ENCODE data around the gene PRSS48.
"Not testable (repeated sequence)": the region's sequence is repeated elsewhere in the genome, so short reads cannot be mapped to it uniquely, and the experiment has no call there.

PRSS48 gene

GRCh38 chr4:151231915-151232595 lies 44.9 kb upstream of the PRSS48 start:
- no peaks in the 10 kb centered on the region for H3K9me3 Mint-ChIP-seq
- no peaks in the 10 kb centered on the region for H3K27me3 Mint-ChIP-seq (ENCODE audit: low read depth)
- no peak overlapping the region for H3K4me3 Mint-ChIP-seq
- TF ChIP-seq CTCF (IDR thresholded peaks at IDR 0.05; ENCODE audit: unreplicated experiment in 3 of 3): no peak
- H3K4me1 Mint-ChIP-seq: peaks cover 25% of the 10 kb centered on the region
- H3K27ac Mint-ChIP-seq: peak overlapping the region in 2 of 3 experiments; percentile 18 to 83
- peaks cover 8% of the 10 kb centered on the region for H3K36me3 Mint-ChIP-seq (ENCODE audit: low read depth)

GRCh38 chr4:151233600-151233999 lies 43.4 kb upstream of the PRSS48 start:
- Mint-ChIP-seq H3K27me3 (ENCODE audit: low read depth) (no peaks in the 10 kb centered on the region), H3K27ac (peak overlapping the region in 1 of 3 experiments; percentile 65), H3K36me3 (ENCODE audit: low read depth) (peaks cover 8% of the 10 kb centered on the region), H3K9me3 (no peaks in the 10 kb centered on the region), H3K4me3 (no peak overlapping the region), H3K4me1 (peaks cover 14% of the 10 kb centered on the region)
- no peak for TF ChIP-seq CTCF (IDR thresholded peaks at IDR 0.05; ENCODE audit: unreplicated experiment in 3 of 3)

- peaks cover 15% of the 10 kb centered on the region for H3K4me1 Mint-ChIP-seq
- not testable (repeated sequence) for H3K27me3 Mint-ChIP-seq (ENCODE audit: low read depth); H3K9me3 Mint-ChIP-seq; H3K27ac Mint-ChIP-seq; H3K36me3 Mint-ChIP-seq (ENCODE audit: low read depth); H3K4me3 Mint-ChIP-seq
Observed at GRCh38 chr4:151235373-151235772, 41.6 kb upstream of the PRSS48 start.

- Mint-ChIP-seq H3K27me3 (ENCODE audit: low read depth) (no peaks in the 10 kb centered on the region), H3K4me3 (no peak overlapping the region), H3K4me1 (peaks cover 15% of the 10 kb centered on the region), H3K27ac (no peak overlapping the region), H3K36me3 (ENCODE audit: low read depth) (peaks cover 3% of the 10 kb centered on the region), H3K9me3 (no peaks in the 10 kb centered on the region)
- TF ChIP-seq CTCF (IDR thresholded peaks at IDR 0.05; ENCODE audit: unreplicated experiment in 3 of 3): no peak
Observed at GRCh38 chr4:151236036-151236435, 40.9 kb upstream of the PRSS48 start.

- TF ChIP-seq CTCF (IDR thresholded peaks at IDR 0.05; ENCODE audit: unreplicated experiment in 3 of 3): peak in 1 of 3 experiments; percentile 20
- H3K4me3 Mint-ChIP-seq: no peak overlapping the region
- no peaks in the 10 kb centered on the region for H3K9me3 Mint-ChIP-seq
- no peaks in the 10 kb centered on the region for H3K27me3 Mint-ChIP-seq (ENCODE audit: low read depth)
- peaks cover 9% of the 10 kb centered on the region for H3K4me1 Mint-ChIP-seq
- no peaks in the 10 kb centered on the region for H3K36me3 Mint-ChIP-seq (ENCODE audit: low read depth)
- H3K27ac Mint-ChIP-seq: peak overlapping the region in 2 of 3 experiments; percentile 13 to 21
Observed at GRCh38 chr4:151238477-151238876, 38.5 kb upstream of the PRSS48 start.

GRCh38 chr4:151239608-151240007 lies 37.4 kb upstream of the PRSS48 start:
- Mint-ChIP-seq H3K9me3 (no peaks in the 10 kb centered on the region), H3K4me1 (peaks cover 11% of the 10 kb centered on the region), H3K27me3 (ENCODE audit: low read depth) (no peaks in the 10 kb centered on the region), H3K4me3 (no peak overlapping the region), H3K27ac (no peak overlapping the region), H3K36me3 (ENCODE audit: low read depth) (no peaks in the 10 kb centered on the region)
- TF ChIP-seq CTCF (IDR thresholded peaks at IDR 0.05; ENCODE audit: unreplicated experiment in 3 of 3): no peak

Measured in nephron (organoid).